RWPE1 (cell line): Measurements from ENCODE around the gene TANGO2.

Source experiments
- CTCF ChIA-PET: fragments of 350-600 bp; sonication (Branson Sonifier 250); formaldehyde crosslinking; extraction: SDS; loops from one replicate; lab custom pipeline; 2021; lab: Yijun Ruan, JAX
- POLR2A ChIA-PET: fragments of 400-600 bp; formaldehyde crosslinking; extraction: SDS; loops from one replicate; lab custom pipeline; 2020; ENCODE audit warnings: antibody characterized with exemption; ENCODE audit not compliant: low non-redundant PET; lab: Yijun Ruan, JAX
- DNase-seq: peaks from one replicate; pipeline ENCODE4 v3.0.0; 2012; ENCODE audit warnings: low spot score
- H3K27ac ChIP-seq: fragments of 450-650 bp; 2 replicates; pipeline ENCODE4 v1.5.1; 2017
- TF ChIP-seq, protein P1 (sequence below): fragments of 450-650 bp; conservative IDR thresholded peaks from 2 replicates; pipeline ENCODE4 v1.5.1; 2017; ENCODE audit warnings: low read depth, mild to moderate bottlenecking

TANGO2 gene

GRCh38 chr22:20011123-20011992 lies 9.6 kb upstream of the TANGO2 start:
- POLR2A ChIA-PET = no interaction called here

DNA sequence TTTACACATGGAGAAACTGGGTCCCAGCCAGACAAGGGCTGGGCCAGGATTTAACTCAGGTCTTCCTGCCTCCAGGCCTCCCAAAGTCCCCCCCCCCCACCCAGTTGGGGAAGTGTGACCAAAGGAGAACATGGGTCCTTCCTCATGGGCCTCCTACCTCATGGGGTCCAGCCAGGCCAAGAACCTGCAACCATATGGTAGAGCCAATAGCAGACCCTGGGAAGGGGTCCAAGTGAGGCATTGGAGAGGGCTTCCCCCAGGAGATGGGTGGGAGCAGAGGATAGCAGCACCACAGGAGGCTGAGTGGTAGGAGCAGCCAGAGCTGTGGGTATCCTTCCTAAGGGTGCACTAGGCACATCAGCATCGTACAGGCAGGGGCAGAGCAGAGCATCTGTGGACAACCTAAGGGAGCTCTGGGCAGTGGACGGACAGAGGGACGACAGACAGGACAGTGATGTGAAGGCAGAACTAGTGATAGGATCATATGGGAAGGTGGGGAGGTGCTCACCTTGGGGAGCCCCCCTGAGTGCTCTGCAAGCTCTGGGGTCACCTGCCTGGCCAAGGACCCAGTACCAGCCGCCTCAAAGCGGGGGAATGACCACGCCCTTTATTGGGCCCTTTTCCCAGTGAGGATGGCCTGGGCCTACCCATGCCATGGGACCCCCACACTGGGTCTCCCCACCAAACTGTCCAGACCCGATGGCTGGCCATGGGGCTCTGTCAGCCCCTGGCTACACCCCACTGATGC lies 8.7 kb upstream of the TANGO2 start:
- H3K27ac ChIP-seq = peak overlapping the region; percentile 9; the same call in 1 of the 2 replicates
- TF ChIP-seq, protein P1, sequence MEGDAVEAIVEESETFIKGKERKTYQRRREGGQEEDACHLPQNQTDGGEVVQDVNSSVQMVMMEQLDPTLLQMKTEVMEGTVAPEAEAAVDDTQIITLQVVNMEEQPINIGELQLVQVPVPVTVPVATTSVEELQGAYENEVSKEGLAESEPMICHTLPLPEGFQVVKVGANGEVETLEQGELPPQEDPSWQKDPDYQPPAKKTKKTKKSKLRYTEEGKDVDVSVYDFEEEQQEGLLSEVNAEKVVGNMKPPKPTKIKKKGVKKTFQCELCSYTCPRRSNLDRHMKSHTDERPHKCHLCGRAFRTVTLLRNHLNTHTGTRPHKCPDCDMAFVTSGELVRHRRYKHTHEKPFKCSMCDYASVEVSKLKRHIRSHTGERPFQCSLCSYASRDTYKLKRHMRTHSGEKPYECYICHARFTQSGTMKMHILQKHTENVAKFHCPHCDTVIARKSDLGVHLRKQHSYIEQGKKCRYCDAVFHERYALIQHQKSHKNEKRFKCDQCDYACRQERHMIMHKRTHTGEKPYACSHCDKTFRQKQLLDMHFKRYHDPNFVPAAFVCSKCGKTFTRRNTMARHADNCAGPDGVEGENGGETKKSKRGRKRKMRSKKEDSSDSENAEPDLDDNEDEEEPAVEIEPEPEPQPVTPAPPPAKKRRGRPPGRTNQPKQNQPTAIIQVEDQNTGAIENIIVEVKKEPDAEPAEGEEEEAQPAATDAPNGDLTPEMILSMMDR = no peak
- ChIA-PET CTCF (interaction anchor here (0.6 to 1.5 kb wide), 2 partner anchors 10 to 42 kb away, joined by 3 read pairs; no protein-coding TSS in a partner anchor), POLR2A (no interaction called here)
- no peak for DNase-seq

More at GRCh38 chr22:20011123-20011992, 9.6 kb upstream of the TANGO2 start:
- TF ChIP-seq, protein P1 = no peak
- DNase-seq = no peak
- CTCF ChIA-PET = no interaction called here
- H3K27ac ChIP-seq = no peak overlapping the region; the same call in 1 of the 2 replicates

DNA sequence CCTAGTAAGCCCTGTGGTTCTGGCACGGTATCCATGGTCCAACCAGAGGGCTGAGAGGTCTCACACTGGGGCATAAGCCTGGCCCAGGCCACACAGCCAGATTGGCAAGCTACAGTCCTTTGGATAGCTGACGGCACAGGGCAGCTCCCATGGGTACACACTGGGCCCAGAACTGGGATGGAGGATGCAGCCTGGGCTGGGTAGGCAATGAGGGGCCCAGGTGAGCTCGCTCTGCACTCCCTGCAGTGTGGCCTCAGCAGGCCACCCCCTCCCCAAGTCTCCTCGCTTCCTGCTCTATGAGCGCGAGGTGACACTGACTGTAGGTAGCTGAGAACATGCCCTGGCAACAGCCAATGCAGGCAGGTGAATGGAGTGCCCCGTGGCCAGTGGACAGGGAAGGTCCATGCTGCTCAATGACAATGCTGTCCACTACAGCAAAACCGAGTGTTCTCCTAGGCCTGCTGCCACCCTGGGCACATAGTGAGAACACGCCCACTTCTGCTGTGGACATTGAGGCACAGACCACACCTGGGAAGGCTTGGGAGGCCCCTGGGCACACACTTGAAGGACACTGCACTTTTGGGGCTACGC lies 8.1 kb upstream of the TANGO2 start:
- ChIA-PET POLR2A (no interaction called here), CTCF (interaction anchor here (0.6 to 1.5 kb wide), 3 partner anchors 10 to 47 kb away, joined by 3 read pairs; no protein-coding TSS in a partner anchor)
- TF ChIP-seq, protein P1 = no peak
- peak overlapping the region; percentile 9; the same call in 1 of the 2 replicates for H3K27ac ChIP-seq
- DNase-seq = no peak

- CTCF ChIA-PET = interaction anchor here (0.6 to 1.5 kb wide), 3 partner anchors 29 to 48 kb away, joined by 3 read pairs; no protein-coding TSS in a partner anchor
- TF ChIP-seq, protein P1 = peak; percentile 71
- H3K27ac ChIP-seq = peak overlapping the region; percentile 9; the same call in 1 of the 2 replicates
- DNase-seq = no peak
- POLR2A ChIA-PET = no interaction called here
These were observed 7.5 kb upstream of the TANGO2 start for GRCh38 chr22:20013382-20013871.

DNA sequence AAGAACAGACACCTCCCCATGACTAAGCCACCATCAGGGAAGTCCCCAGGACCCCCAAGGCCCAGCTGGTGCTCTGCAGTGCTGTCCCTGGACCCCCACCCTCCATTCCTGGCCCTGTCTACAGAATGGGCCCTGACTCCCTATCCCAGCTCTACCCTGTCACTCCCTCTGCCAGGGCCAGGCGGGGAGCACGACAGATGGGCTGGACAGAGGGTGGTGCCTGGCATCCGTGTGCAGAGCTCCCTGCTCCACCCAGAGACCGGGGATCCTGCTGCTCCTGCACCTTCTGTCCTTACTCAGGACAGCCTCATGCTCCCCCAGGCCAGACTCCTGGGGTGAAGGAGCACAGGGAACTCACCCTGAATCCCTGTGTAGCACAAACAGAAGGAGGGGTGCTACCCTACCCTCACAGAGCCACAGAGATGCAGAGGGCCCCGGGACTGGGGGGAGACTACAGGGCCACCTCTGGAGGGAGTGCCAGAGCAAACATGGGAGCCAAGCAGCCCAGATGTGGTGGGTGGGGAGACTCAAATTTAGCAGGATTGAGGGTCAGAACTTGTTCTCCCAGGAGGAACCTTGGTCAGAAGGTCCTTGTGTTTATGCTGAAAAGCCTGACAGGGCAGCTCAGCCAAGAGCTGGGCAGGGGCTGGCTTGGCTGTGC lies 6.3 kb upstream of the TANGO2 start:
- CTCF ChIA-PET = interaction anchor here (1.0 kb wide), 1 partner anchor 44 kb away, joined by 6 read pairs; no protein-coding TSS in a partner anchor
- POLR2A ChIA-PET = no interaction called here
- TF ChIP-seq, protein P1 = no peak
- DNase-seq = no peak
- no peak overlapping the region for H3K27ac ChIP-seq
